ENCODE data around the gene ZNF337. TPM values are rescaled to one million over a fixed set of nuclear protein-coding genes. Genes with fewer than 3 reads are reported as not detected.
"Not testable (repeated sequence)": the region's sequence is repeated elsewhere in the genome, so short reads cannot be mapped to it uniquely, and the experiment has no call there.

The ZNF337 gene
- total RNA-seq, 2 donors from 2014 or later, result 6.2 to 9.1 TPM

- Histone ChIP-seq H3K4me3 (no peak overlapping the region), H3K36me3 (peaks cover 53% of the 10 kb centered on the region), H3K9me3 (no peaks in the 10 kb centered on the region), H3K27ac (no peak overlapping the region), H3K27me3 (no peaks in the 10 kb centered on the region), H3K4me1 (no peaks in the 10 kb centered on the region)
- DNase-seq (ENCODE audit: low spot score), result no peak
- no peak for TF ChIP-seq CTCF (IDR thresholded peaks at IDR 0.05)
Observed at GRCh38 chr20:25675161-25675560, 21.5 kb downstream of the ZNF337 start.

- Histone ChIP-seq H3K4me3 (no peak overlapping the region), H3K4me1 (no peaks in the 10 kb centered on the region), H3K36me3 (peaks cover 40% of the 10 kb centered on the region), H3K27ac (no peak overlapping the region), H3K27me3 (no peaks in the 10 kb centered on the region), H3K9me3 (no peaks in the 10 kb centered on the region)
- no peak for DNase-seq (ENCODE audit: low spot score)
- TF ChIP-seq CTCF (IDR thresholded peaks at IDR 0.05), result no peak
Observed at GRCh38 chr20:25672659-25673235, 23.9 kb downstream of the ZNF337 start.

GRCh38 chr20:25669826-25670422 is 26.7 kb downstream of the ZNF337 start:
- Histone ChIP-seq H3K9me3 (no peaks in the 10 kb centered on the region), H3K36me3 (peaks cover 20% of the 10 kb centered on the region), H3K27me3 (no peaks in the 10 kb centered on the region), H3K4me1 (no peaks in the 10 kb centered on the region), H3K4me3 (no peak overlapping the region), H3K27ac (no peak overlapping the region)
- no peak for TF ChIP-seq CTCF (IDR thresholded peaks at IDR 0.05)
- no peak for DNase-seq (ENCODE audit: low spot score)

GRCh38 chr20:25668446-25668845 is 28.2 kb downstream of the ZNF337 start:
- TF ChIP-seq CTCF (IDR thresholded peaks at IDR 0.05), result no peak
- Histone ChIP-seq H3K36me3 (peaks cover 6% of the 10 kb centered on the region), H3K27ac (no peak overlapping the region), H3K4me3 (no peak overlapping the region), H3K9me3 (no peaks in the 10 kb centered on the region), H3K27me3 (no peaks in the 10 kb centered on the region), H3K4me1 (no peaks in the 10 kb centered on the region)
- DNase-seq (ENCODE audit: low spot score), result no peak

GRCh38 chr20:25659999-25660398 is 36.7 kb downstream of the ZNF337 start:
- no peaks in the 10 kb centered on the region for H3K27me3 ChIP-seq
- TF ChIP-seq CTCF (IDR thresholded peaks at IDR 0.05), result no peak
- H3K4me3 ChIP-seq, result no peak overlapping the region
- no peak overlapping the region for H3K27ac ChIP-seq
- H3K9me3 ChIP-seq, result no peaks in the 10 kb centered on the region
- no peak for DNase-seq (ENCODE audit: low spot score)
- no peaks in the 10 kb centered on the region for H3K36me3 ChIP-seq
- no peaks in the 10 kb centered on the region for H3K4me1 ChIP-seq

- no peaks in the 10 kb centered on the region for H3K4me1 ChIP-seq
- no peak for TF ChIP-seq CTCF (IDR thresholded peaks at IDR 0.05)
- H3K27me3 ChIP-seq, result no peaks in the 10 kb centered on the region
- no peaks in the 10 kb centered on the region for H3K9me3 ChIP-seq
- H3K4me3 ChIP-seq, result no peak overlapping the region
- DNase-seq (ENCODE audit: low spot score), result no peak
- H3K27ac ChIP-seq, result no peak overlapping the region
- H3K36me3 ChIP-seq, result no peaks in the 10 kb centered on the region
Observed at GRCh38 chr20:25654487-25654886, 42.2 kb downstream of the ZNF337 start.

GRCh38 chr20:25652866-25653265 is 43.8 kb downstream of the ZNF337 start:
- DNase-seq (ENCODE audit: low spot score); H3K36me3 ChIP-seq; H3K27me3 ChIP-seq; H3K27ac ChIP-seq; H3K4me3 ChIP-seq; H3K4me1 ChIP-seq; H3K9me3 ChIP-seq: not testable (repeated sequence)
